ENCODE data around the gene TLE5. TPM values are rescaled to one million over a fixed set of nuclear protein-coding genes. Genes with fewer than 3 reads are reported as not detected.

Gene TLE5
- polyA plus RNA-seq: 153 and 177 TPM in 2 replicates
- 115 and 116 TPM in 2 replicates for polyA minus RNA-seq

- TF ChIP-seq POLR2AphosphoS5 (IDR thresholded peaks at IDR 0.05) (peak; percentile 52), REST (IDR thresholded peaks at IDR 0.05; ENCODE audit: borderline replicate concordance) (no peak)
- Histone ChIP-seq H3F3A (ENCODE audit: insufficient read depth, low read length, poor library complexity, severe bottlenecking) (no peaks in the 10 kb centered on the region), H3K9ac (ENCODE audit: low read length) (peak within 1 kb of the TSS; percentile 83), H3K27ac (ENCODE audit: low read length) (peak within 1 kb of the TSS; percentile 45), H3K9me3 (ENCODE audit: low read length) (no peaks in the 10 kb centered on the region), H3K79me2 (replicated peaks; ENCODE audit: insufficient read depth, low read length) (peaks cover 9% of the 10 kb centered on the region), H3K4me3 (ENCODE audit: low read length) (peak within 1 kb of the TSS; percentile 86), H3K27me3 (ENCODE audit: insufficient read depth, low read depth, low read length) (no peaks in the 10 kb centered on the region), H4K20me1 (ENCODE audit: insufficient read depth) (no peaks in the 10 kb centered on the region), H3K4me2 (ENCODE audit: low read length) (peak within 1 kb of the TSS; percentile 51), H2AFZ (ENCODE audit: low read depth, low read length) (peak within 1 kb of the TSS; percentile 2), H3K9me2 (ENCODE audit: insufficient read depth, low read length) (no peaks in the 10 kb centered on the region), H3K36me3 (ENCODE audit: insufficient read depth, low read length) (peaks cover 6% of the 10 kb centered on the region)
Measured at GRCh38 chr19:3062165-3063105, at the start of gene TLE5. TSS of gene TLE5 (minus strand) at chr19:3062495. CDS start at chr19:3062200, 295 bp downstream.

GRCh38 chr19:3111586-3112247 is 49.4 kb upstream of the TLE5 start:
- Histone ChIP-seq H3K9ac (ENCODE audit: low read length) (no peak overlapping the region), H3K9me3 (ENCODE audit: low read length) (no peaks in the 10 kb centered on the region), H3K9me2 (ENCODE audit: insufficient read depth, low read length) (no peaks in the 10 kb centered on the region), H3K27me3 (ENCODE audit: insufficient read depth, low read depth, low read length) (no peaks in the 10 kb centered on the region), H2AFZ (ENCODE audit: low read depth, low read length) (no peak overlapping the region), H4K20me1 (ENCODE audit: insufficient read depth) (no peaks in the 10 kb centered on the region), H3K27ac (ENCODE audit: low read length) (no peak overlapping the region), H3K36me3 (ENCODE audit: insufficient read depth, low read length) (no peaks in the 10 kb centered on the region), H3F3A (ENCODE audit: insufficient read depth, low read length, poor library complexity, severe bottlenecking) (no peaks in the 10 kb centered on the region), H3K4me3 (ENCODE audit: low read length) (no peak overlapping the region), H3K4me2 (ENCODE audit: low read length) (no peak overlapping the region), H3K79me2 (replicated peaks; ENCODE audit: insufficient read depth, low read length) (peaks cover 8% of the 10 kb centered on the region)
- TF ChIP-seq REST (IDR thresholded peaks at IDR 0.05; ENCODE audit: borderline replicate concordance): no peak
- no peak for TF ChIP-seq EP300 (conservative IDR thresholded peaks at IDR 0.05; ENCODE audit: poor library complexity, severe bottlenecking)
- no peak for TF ChIP-seq MXI1 (conservative IDR thresholded peaks at IDR 0.05; ENCODE audit: poor library complexity, severe bottlenecking)
- no peak for TF ChIP-seq POLR2AphosphoS5 (IDR thresholded peaks at IDR 0.05)
- TF ChIP-seq SMC3 (conservative IDR thresholded peaks at IDR 0.05; ENCODE audit: poor library complexity): no peak
- TF ChIP-seq TAF1 (IDR thresholded peaks at IDR 0.05; ENCODE audit: low read depth): no peak
- TF ChIP-seq CTCF (IDR thresholded peaks at IDR 0.05; ENCODE audit: poor library complexity, severe bottlenecking): no peak
- no peak for TF ChIP-seq EZH2 (IDR thresholded peaks at IDR 0.05; ENCODE audit: borderline replicate concordance, insufficient read depth, low read length, poor library complexity, severe bottlenecking)
